Measurements from ENCODE around the gene CTU2.
A peak's percentile ranks its signal among the peaks of the same experiment; 100 is the strongest.

The CTU2 gene

GRCh38 chr16:88726408-88726749 is 20.1 kb downstream of the CTU2 start (continued):
- TF ChIP-seq ZNF398 (tag by site-specific recombination; IDR thresholded peaks at IDR 0.05): no peak
- no peak for TF ChIP-seq ZNF266 (tag by site-specific recombination; IDR thresholded peaks at IDR 0.05; ENCODE audit: low read depth)
- no peak for TF ChIP-seq ZBTB48 (tag by site-specific recombination; IDR thresholded peaks at IDR 0.05)
- no peak for TF ChIP-seq ZNF433 (tag by site-specific recombination; IDR thresholded peaks at IDR 0.05; ENCODE audit: low read depth)
- TF ChIP-seq ZNF548 (tag by site-specific recombination; IDR thresholded peaks at IDR 0.05): no peak

DNA sequence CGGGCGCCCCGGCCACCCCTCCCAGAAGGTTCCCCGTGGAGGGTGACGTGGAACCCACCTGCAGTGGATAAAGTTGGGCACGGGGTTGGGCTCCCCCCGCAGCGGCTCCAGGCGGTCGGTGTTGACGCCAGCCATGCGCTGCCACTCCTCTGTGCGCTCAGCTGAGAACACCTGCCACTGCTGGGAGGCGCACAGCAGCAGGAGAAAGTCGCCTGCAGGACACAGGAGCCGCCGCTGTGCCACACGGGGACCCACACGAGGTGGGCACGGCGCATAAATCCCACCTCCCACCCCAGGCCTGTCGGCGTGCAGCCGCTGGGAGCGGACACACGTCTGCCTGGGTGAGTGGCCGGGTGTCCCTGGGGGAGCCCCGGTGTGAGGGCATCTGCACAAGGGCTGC is 20.7 kb downstream of the CTU2 start:
- ChIA-PET POLR2A (no interaction called here), CTCF (no interaction called here)
- Histone ChIP-seq H3K4me3 (ENCODE audit: low read depth, low read length) (no peak overlapping the region), H3K27ac (ENCODE audit: extremely low read depth, low read depth, low read length) (no peak overlapping the region), H3K9me3 (ENCODE audit: control insufficient read depth, insufficient read depth, low read depth, low read length) (no peaks in the 10 kb centered on the region), H3K4me1 (ENCODE audit: control insufficient read depth, insufficient read depth, low read length) (no peaks in the 10 kb centered on the region), H3K36me3 (ENCODE audit: control insufficient read depth in 2 of 2, insufficient read depth in 1 of 2, low read length in 2 of 2) (peaks cover 0 to 68% of the 10 kb centered on the region in 2 experiments; a peak in 2 of 3 replicates)
- TF ChIP-seq ZBTB48 (tag by site-specific recombination; IDR thresholded peaks at IDR 0.05) (no peak), YY1 (tag by site-specific recombination; IDR thresholded peaks at IDR 0.05) (no peak), KLF16 (tag by site-specific recombination; IDR thresholded peaks at IDR 0.05) (no peak), YY2 (tag by site-specific recombination; IDR thresholded peaks at IDR 0.05) (no peak), ZNF416 (tag by site-specific recombination; IDR thresholded peaks at IDR 0.05) (no peak)

GRCh38 chr16:88727871-88728270 is 21.6 kb downstream of the CTU2 start:
- Histone ChIP-seq H3K36me3 (ENCODE audit: control insufficient read depth in 2 of 2, insufficient read depth in 1 of 2, low read length in 2 of 2) (peaks cover 0 to 67% of the 10 kb centered on the region in 2 experiments; a peak in 2 of 3 replicates), H3K4me3 (ENCODE audit: low read depth, low read length) (no peak overlapping the region), H3K9me3 (ENCODE audit: control insufficient read depth, insufficient read depth, low read depth, low read length) (no peaks in the 10 kb centered on the region), H3K4me1 (ENCODE audit: control insufficient read depth, insufficient read depth, low read length) (no peaks in the 10 kb centered on the region), H3K27ac (ENCODE audit: extremely low read depth, low read depth, low read length) (no peak overlapping the region)
- POLR2A ChIA-PET: no interaction called here
- TF ChIP-seq PATZ1 (tag by site-specific recombination; IDR thresholded peaks at IDR 0.05) (0 out of 2 replicates have a peak, but pooled peaks have one; percentile 24), KLF16 (tag by site-specific recombination; IDR thresholded peaks at IDR 0.05) (no peak), ZIC2 (tag by site-specific recombination; IDR thresholded peaks at IDR 0.05) (peak; percentile 87), ZBTB44 (tag by site-specific recombination; IDR thresholded peaks at IDR 0.05) (peak; percentile 58; the same call in 1 of the 2 replicates), ZNF692 (tag by site-specific recombination; IDR thresholded peaks at IDR 0.05) (no peak), SP2 (tag by site-specific recombination; IDR thresholded peaks at IDR 0.05) (peak; percentile 30), ZNF426 (tag by site-specific recombination; IDR thresholded peaks at IDR 0.05) (no peak), GLIS1 (tag by site-specific recombination; IDR thresholded peaks at IDR 0.05) (peak; percentile 58), GLIS2 (tag by site-specific recombination; IDR thresholded peaks at IDR 0.05) (no peak), ZNF600 (tag by site-specific recombination; IDR thresholded peaks at IDR 0.05) (peak; percentile 74)
- TF ChIP-seq, protein P1, sequence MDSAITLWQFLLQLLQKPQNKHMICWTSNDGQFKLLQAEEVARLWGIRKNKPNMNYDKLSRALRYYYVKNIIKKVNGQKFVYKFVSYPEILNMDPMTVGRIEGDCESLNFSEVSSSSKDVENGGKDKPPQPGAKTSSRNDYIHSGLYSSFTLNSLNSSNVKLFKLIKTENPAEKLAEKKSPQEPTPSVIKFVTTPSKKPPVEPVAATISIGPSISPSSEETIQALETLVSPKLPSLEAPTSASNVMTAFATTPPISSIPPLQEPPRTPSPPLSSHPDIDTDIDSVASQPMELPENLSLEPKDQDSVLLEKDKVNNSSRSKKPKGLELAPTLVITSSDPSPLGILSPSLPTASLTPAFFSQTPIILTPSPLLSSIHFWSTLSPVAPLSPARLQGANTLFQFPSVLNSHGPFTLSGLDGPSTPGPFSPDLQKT (IDR thresholded peaks at IDR 0.05; ENCODE audit: borderline replicate concordance, low read depth, low read length): no peak
- TF ChIP-seq, protein P2, sequence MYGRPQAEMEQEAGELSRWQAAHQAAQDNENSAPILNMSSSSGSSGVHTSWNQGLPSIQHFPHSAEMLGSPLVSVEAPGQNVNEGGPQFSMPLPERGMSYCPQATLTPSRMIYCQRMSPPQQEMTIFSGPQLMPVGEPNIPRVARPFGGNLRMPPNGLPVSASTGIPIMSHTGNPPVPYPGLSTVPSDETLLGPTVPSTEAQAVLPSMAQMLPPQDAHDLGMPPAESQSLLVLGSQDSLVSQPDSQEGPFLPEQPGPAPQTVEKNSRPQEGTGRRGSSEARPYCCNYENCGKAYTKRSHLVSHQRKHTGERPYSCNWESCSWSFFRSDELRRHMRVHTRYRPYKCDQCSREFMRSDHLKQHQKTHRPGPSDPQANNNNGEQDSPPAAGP (tag by site-specific recombination; IDR thresholded peaks at IDR 0.05): peak; percentile 48; the same call in 1 of the 2 replicates
- CTCF ChIA-PET: interaction anchor here (1.0 kb wide), 1 partner anchor 9 kb away, joined by 4 read pairs; no protein-coding TSS in a partner anchor

Data from HEK293 (cell line).